Left renal pelvis (tissue), 4 donors: ENCODE results near the gene DCLK2. TPM values are rescaled to one million over a fixed set of nuclear protein-coding genes. Genes with fewer than 3 reads are reported as not detected.

Source experiments
- DNase-seq, 4 donors: peaks; one replicate each; pipeline ENCODE4 v3.0.0-alpha.2; 2013; ENCODE audit warnings: low read depth in 4 of 4, low spot score in 3 of 4
- polyA plus RNA-seq, 4 donors: library from polyadenylated mRNA; unstranded; fragments of 120-200 nt; gene quantifications; one replicate each; pipeline ENCODE4 v1.2.1, GENCODE V29; 2013; ENCODE audit not compliant: insufficient read length in 4 of 4

The DCLK2 gene
- polyA plus RNA-seq, 4 donors: 6.1 to 13.4 (median 11.3) TPM

GRCh38 chr4:150232029-150232428, 153.8 kb downstream of the DCLK2 start:
- no peak for DNase-seq

- DNase-seq: no peak
Observed at GRCh38 chr4:150234246-150234645, 156.0 kb downstream of the DCLK2 start.

GRCh38 chr4:150235317-150235716, 157.1 kb downstream of the DCLK2 start:
- DNase-seq: no peak

GRCh38 chr4:150235808-150236271, 157.6 kb downstream of the DCLK2 start:
- DNase-seq: no peak

- DNase-seq: no peak
Observed at GRCh38 chr4:150236626-150237025, 158.4 kb downstream of the DCLK2 start.

- DNase-seq: no peak
Observed at GRCh38 chr4:150237110-150237872, 159.0 kb downstream of the DCLK2 start.

- DNase-seq: no peak
Observed at GRCh38 chr4:150238591-150238990, 160.3 kb downstream of the DCLK2 start.

- DNase-seq: no peak
Observed at GRCh38 chr4:150240011-150240410, 161.8 kb downstream of the DCLK2 start.

GRCh38 chr4:150242820-150243458, 164.7 kb downstream of the DCLK2 start:
- DNase-seq: no peak

- DNase-seq: no peak
Observed at GRCh38 chr4:150243932-150244331, 165.7 kb downstream of the DCLK2 start.

GRCh38 chr4:150244600-150244999, 166.4 kb downstream of the DCLK2 start:
- DNase-seq: no peak

GRCh38 chr4:150247184-150247583, 168.9 kb downstream of the DCLK2 start:
- DNase-seq: no peak

- DNase-seq: no peak
Observed at GRCh38 chr4:150248181-150248580, 169.9 kb downstream of the DCLK2 start.

- no peak for DNase-seq
Observed at GRCh38 chr4:150250293-150250997, 172.2 kb downstream of the DCLK2 start.

- DNase-seq: no peak
Observed at GRCh38 chr4:150250998-150251651, 172.9 kb downstream of the DCLK2 start.

- no peak for DNase-seq
Observed at GRCh38 chr4:150251752-150252190, 173.5 kb downstream of the DCLK2 start.

GRCh38 chr4:150252306-150252705, 174.1 kb downstream of the DCLK2 start:
- DNase-seq: no peak

GRCh38 chr4:150252741-150253140, 174.5 kb downstream of the DCLK2 start:
- no peak for DNase-seq

GRCh38 chr4:150253416-150253815, 175.2 kb downstream of the DCLK2 start:
- no peak for DNase-seq

GRCh38 chr4:150253965-150254630, 175.9 kb downstream of the DCLK2 start:
- DNase-seq: no peak
